Body of pancreas (tissue), 4 donors: ENCODE data around the gene ABCC9. TPM values are rescaled to one million over a fixed set of nuclear protein-coding genes. Genes with fewer than 3 reads are reported as not detected.
"Not testable (repeated sequence)": the region's sequence is repeated elsewhere in the genome, so short reads cannot be mapped to it uniquely, and the experiment has no call there.

Experiments
- ATAC-seq: fragments of 150-250 bp; one replicate; pipeline ENCODE4 v1.9.1; 2016
- DNase-seq, 4 donors: peaks; one replicate each; pipeline ENCODE4 v3.0.0-alpha.2; 2019
- H3K27ac ChIP-seq, 4 donors: fragments of 200-600 bp; sonication (generic); 1 replicate in 3 of 4; 2 replicates in 1 of 4; pipeline versions ENCODE4 v1.5.1 to v1.6.1; 2016 to 2019; ENCODE audit warnings: mild to moderate bottlenecking in 1 of 4, mixed read lengths in 1 of 4, moderate library complexity in 1 of 4
- H3K27me3 ChIP-seq, 2 donors: fragments of 200-600 bp; sonication (generic); one replicate each; pipeline ENCODE4 v1.6.0; 2016; ENCODE audit warnings: mild to moderate bottlenecking in 1 of 2
- H3K36me3 ChIP-seq, 2 donors: fragments of 200-600 bp; sonication (generic); replicated peaks in 1 of 2; 2 replicates each; pipeline ENCODE4 v1.5.1; 2016; ENCODE audit warnings: low read depth in 2 of 2; ENCODE audit not compliant: insufficient read depth in 1 of 2
- H3K4me1 ChIP-seq: fragments of 200-600 bp; sonication (generic); one replicate; pipeline ENCODE4 v1.6.0; 2016
- H3K4me3 ChIP-seq, 2 donors: fragments of 200-600 bp; sonication (generic); 1 replicate in 1 of 2; 2 replicates in 1 of 2; pipeline ENCODE4 v1.5.1; 2016 to 2019
- H3K9me3 ChIP-seq, 3 donors: fragments of 200-600 bp; sonication (generic); 1 replicate in 2 of 3; 2 replicates in 1 of 3; pipeline ENCODE4 v1.5.1; 2016
- POLR2A ChIP-seq, 3 donors: fragments of 450-650 bp; IDR thresholded peaks; one replicate each; pipeline ENCODE4 v1.6.1; 2016; ENCODE audit warnings: antibody characterized with exemption in 3 of 3, mild to moderate bottlenecking in 2 of 3
- WGBS, 2 donors: methylation state at CpG; one replicate each; pipeline ENCODE4 v1.1.5; 2017; 5-methylcytosine and 5-hydroxymethylcytosine counted together
- intact Hi-C: fragments of 100-400 bp; cut with DNase I; formaldehyde crosslinking; loops from one replicate; pipeline ENCODE4 v1.15.1; 2023
- total RNA-seq, 2 donors: library from RNA; depleted of rRNA; stranded (reverse); fragments of >200 nt; gene quantifications; one replicate each; pipeline ENCODE4 v1.1.0, GENCODE V29; 2016
- TF ChIP-seq, protein P1 (sequence below), 7 experiments: fragments of 450-650 bp in 4 of 7; fragments of 200-600 bp in 3 of 7; sonication (generic) in 3 of 7; IDR thresholded peaks; one replicate each; pipeline ENCODE4 v1.5.1; 2016 to 2019; ENCODE audit warnings: antibody characterized with exemption in 7 of 7

Gene ABCC9
- total RNA-seq, 2 donors from 2014 or later = 12.2 to 13.2 TPM

DNA sequence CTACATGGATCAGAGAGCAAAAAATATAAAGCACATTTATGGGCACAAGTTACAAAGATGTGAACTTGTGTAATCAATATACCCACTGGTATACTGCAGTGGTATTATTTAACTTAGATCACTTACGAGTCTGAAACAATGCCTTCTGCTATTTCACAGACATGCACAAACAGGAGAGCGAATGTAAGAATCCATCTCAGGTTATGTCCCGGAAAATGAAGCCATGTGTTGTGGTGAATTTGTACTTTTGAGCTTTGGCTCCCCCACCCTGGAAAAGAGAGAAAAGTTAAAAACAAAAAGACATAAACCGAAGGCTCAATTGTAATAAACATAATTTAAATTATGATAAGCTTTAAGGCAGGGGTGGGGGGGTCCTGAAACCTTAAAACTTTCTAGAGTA lies 7.6 kb downstream of the ABCC9 start:
- 75 to 82% methylated on average over 4 of the region's 4 CpGs for WGBS, 2 donors

DNA sequence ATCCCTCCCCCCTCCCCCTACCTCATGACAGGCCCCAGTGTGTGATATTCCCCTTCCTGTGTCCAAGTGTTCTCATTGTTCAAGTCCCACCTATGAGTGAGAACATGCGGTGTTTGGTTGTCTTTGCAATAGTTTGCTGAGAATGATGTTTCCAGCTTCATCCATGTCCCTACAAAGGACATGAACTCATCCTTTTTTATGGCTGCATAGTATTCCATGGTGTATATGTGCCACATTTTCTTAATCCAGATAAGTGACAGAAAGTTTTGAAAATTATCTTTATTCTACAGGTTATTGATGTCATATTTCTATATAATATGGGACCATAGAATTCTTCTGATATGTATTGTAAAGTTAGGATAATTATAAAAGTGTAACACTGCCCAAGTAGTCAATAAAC lies 11.3 kb downstream of the ABCC9 start:
- H3K27ac ChIP-seq, H3K36me3 ChIP-seq, H3K4me3 ChIP-seq, DNase-seq, H3K27me3 ChIP-seq, ATAC-seq, H3K4me1 ChIP-seq, intact Hi-C loops, H3K9me3 ChIP-seq: not testable (repeated sequence)
- WGBS, 2 donors = 100% methylated on average over 1 of the region's 1 CpG

More for the DNA sequence above, 7.6 kb downstream of the ABCC9 start:
- TF ChIP-seq, protein P1, sequence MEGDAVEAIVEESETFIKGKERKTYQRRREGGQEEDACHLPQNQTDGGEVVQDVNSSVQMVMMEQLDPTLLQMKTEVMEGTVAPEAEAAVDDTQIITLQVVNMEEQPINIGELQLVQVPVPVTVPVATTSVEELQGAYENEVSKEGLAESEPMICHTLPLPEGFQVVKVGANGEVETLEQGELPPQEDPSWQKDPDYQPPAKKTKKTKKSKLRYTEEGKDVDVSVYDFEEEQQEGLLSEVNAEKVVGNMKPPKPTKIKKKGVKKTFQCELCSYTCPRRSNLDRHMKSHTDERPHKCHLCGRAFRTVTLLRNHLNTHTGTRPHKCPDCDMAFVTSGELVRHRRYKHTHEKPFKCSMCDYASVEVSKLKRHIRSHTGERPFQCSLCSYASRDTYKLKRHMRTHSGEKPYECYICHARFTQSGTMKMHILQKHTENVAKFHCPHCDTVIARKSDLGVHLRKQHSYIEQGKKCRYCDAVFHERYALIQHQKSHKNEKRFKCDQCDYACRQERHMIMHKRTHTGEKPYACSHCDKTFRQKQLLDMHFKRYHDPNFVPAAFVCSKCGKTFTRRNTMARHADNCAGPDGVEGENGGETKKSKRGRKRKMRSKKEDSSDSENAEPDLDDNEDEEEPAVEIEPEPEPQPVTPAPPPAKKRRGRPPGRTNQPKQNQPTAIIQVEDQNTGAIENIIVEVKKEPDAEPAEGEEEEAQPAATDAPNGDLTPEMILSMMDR (IDR thresholded peaks at IDR 0.05) = no peak
- TF ChIP-seq POLR2A (IDR thresholded peaks at IDR 0.05) = no peak
- DNase-seq (no peak), ATAC-seq (no peak)
- Histone ChIP-seq H3K4me1 (no peaks in the 10 kb centered on the region), H3K36me3 (no peaks in the 10 kb centered on the region), H3K9me3 (no peaks in the 10 kb centered on the region), H3K27ac (no peak overlapping the region), H3K4me3 (no peak overlapping the region), H3K27me3 (no peaks in the 10 kb centered on the region)
- intact Hi-C loops = no loop called here

DNA sequence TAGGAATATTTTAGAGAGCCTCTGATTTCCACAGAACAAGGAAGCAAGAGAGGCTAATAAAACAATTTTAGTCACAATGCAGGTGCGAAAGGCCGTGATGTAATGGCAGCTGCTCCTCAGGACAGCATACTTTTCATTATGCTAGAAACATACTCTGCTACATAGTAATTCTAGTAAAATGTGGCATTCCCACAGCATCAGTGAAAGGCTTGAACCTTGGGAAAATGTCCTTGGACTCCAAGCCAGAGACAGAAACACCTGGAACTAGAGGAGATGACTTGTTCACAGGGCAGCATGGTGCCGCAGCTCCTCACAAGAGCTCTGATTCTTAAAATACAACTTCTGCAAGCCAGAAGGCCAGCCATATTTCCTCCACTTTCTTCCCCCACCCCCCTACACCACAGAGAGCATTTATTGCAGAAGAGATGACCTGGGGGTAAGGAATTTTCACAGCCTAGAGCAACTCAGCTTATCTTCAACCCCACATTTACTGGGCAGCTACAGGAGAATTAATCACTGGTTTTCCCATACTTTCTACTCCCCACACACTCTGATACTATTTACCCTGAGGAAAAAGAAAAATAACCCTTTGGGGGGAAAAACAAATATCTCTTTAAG lies 15.8 kb downstream of the ABCC9 start:
- no peaks in the 10 kb centered on the region for H3K4me1 ChIP-seq
- WGBS, 2 donors = 92 to 97% methylated on average over 3 of the region's 3 CpGs
- ATAC-seq (no peak), DNase-seq (no peak)
- H3K36me3 ChIP-seq = no peaks in the 10 kb centered on the region
- TF ChIP-seq POLR2A (IDR thresholded peaks at IDR 0.05) = no peak
- TF ChIP-seq, protein P1 (IDR thresholded peaks at IDR 0.05) = no peak
- intact Hi-C loops = no loop called here
- H3K9me3 ChIP-seq = no peaks in the 10 kb centered on the region
- no peak overlapping the region for H3K27ac ChIP-seq
- H3K27me3 ChIP-seq = no peaks in the 10 kb centered on the region
- no peak overlapping the region for H3K4me3 ChIP-seq

DNA sequence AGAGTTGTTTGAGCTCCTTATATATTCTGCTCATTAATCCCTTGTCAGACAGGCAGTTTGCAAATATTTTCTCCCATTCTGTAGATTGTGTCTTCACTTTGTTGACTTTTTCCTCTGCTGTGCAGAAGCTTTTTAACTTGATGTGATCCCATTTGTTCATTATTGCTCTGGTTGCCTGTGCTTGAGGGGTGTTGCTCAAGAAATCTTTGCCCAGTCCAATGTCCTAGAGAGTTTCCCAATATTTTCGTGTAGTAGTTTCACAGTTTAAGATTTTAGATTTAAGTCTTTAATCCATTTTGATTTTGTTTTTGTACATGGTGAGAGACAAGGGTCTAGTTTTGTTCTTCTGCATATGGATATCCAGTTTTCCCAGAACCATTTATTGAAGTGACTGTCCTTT lies 19.8 kb downstream of the ABCC9 start:
- Histone ChIP-seq H3K27me3 (no peaks in the 10 kb centered on the region), H3K9me3 (no peaks in the 10 kb centered on the region), H3K4me3 (no peak overlapping the region), H3K4me1 (peaks cover 4% of the 10 kb centered on the region), H3K27ac (no peak overlapping the region), H3K36me3 (no peaks in the 10 kb centered on the region)
- ATAC-seq (no peak), DNase-seq (no peak)
- 76 to 85% methylated on average over 1 of the region's 1 CpG for WGBS, 2 donors
- TF ChIP-seq, protein P1 (IDR thresholded peaks at IDR 0.05) = no peak
- TF ChIP-seq POLR2A (IDR thresholded peaks at IDR 0.05) = no peak
- intact Hi-C loops = no loop called here

DNA sequence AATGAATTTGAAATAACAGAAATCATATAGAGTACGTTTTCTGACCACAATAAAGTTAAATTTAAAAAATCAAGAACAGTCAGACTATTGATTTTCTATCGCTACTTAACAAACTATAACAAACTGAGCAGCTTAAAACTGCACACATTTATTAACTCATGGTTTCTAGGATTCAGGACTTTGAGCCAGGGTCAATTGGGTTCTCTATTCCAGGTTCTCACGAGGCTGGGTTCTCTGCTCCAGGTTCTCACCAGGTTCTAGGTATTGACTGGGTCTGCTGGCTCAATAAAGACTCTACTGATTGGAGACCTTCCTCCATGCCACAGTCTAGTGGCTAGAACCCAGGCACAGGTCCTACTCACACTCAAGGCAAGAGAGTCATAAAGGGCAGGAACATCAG lies 22.8 kb downstream of the ABCC9 start:
- ATAC-seq (no peak), DNase-seq (no peak)
- Histone ChIP-seq H3K4me3 (no peak overlapping the region), H3K36me3 (no peaks in the 10 kb centered on the region), H3K27me3 (no peaks in the 10 kb centered on the region), H3K27ac (no peak overlapping the region), H3K4me1 (peaks cover 4% of the 10 kb centered on the region), H3K9me3 (no peaks in the 10 kb centered on the region)
- TF ChIP-seq, protein P1 (IDR thresholded peaks at IDR 0.05) = no peak
- TF ChIP-seq POLR2A (IDR thresholded peaks at IDR 0.05) = no peak
- intact Hi-C loops = no loop called here
- WGBS, 2 donors = 53 to 59% methylated on average over 3 of the region's 3 CpGs
